ENCODE results near the gene APBB2.
"Not testable (repeated sequence)": the region's sequence is repeated elsewhere in the genome, so short reads cannot be mapped to it uniquely, and the experiment has no call there.

The APBB2 gene

DNA sequence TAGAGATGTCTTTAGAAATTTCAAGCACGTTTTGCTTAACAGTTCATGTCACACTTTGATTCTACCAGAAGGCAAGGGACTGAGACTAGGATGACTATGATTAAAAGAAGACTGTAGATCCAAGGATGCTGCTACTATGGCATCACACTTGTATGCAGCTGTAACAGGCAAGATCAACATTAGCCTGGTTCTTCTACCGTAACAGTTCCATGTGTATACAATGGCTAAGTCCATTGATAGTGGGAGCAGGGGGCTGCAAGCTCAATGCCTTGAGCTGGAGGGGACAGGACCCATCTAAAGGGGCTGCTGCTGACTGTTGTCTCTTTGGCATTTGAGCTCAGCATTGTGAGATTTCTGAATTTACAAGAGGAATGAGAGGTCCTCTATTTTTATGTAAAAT, 212.0 kb downstream of the APBB2 start:
- no peak for DNase-seq

DNA sequence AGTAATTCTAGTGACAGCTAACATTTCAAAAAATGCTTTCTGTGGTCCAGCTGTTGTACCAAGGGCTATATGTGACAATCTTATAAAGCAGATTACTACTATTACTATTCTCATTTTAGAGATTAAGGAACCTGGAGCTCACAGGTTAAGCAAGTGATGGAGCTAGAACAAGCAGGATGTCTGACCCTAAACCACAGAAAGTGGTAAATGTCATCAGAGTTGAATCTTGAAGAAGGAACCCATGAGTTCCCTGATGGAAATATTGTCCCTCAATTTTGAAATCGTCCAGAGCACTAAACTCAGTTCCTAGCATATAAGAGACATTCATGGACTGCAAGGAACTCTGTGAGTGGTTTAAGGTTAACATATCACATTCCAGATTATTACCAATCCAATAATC, 214.0 kb downstream of the APBB2 start:
- no peak for DNase-seq

DNA sequence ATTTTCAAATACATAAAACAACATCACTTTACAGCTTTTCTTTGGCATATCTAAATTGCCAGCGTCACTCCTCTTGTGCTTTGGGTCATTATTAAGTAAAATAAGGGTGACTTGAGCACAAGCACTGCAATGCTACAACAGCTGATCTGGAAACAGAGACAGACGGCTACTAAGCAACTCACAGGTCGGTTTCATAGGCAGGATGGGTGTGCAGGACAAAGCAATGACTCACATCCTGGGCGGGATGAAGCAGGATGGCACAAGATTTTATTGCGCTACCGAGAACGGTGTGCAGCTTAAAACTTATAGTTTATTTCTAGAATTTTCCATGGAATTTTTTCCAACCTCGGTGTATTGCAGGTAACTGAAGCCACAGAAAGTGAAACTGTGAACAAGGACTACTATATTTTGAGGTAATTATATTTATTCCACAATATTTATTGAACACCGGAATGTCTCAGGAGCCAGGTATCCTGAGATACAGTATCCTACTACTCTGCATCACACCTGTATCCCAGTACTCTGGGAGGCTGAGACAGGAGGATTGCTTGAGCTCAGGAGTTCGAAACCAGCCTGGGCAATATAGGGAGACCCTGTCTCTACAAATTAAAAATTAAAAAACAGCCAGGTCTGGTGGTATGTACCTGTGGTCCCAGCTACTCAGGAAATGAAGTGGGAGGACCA, 215.5 kb downstream of the APBB2 start:
- DNase-seq: no peak

DNA sequence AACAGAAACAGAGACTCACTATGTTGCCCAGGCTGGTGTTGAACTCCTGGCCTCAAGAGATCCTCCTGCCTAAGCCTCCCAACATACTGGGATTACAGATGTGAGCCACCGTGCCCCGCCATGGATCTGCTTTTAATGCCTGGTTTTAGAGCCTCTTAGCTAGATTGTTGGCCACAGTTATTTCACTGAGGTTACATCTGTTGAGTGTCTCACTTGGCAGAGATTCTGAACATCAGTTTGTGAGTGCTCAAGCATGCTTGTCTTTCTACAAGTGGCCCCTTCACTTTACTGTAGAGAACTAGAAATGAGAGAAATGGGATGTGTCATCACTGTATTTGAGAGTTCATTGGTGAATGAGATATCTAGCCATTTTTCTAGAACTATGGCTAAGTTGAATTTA, 218.5 kb downstream of the APBB2 start:
- no peak for DNase-seq

DNA sequence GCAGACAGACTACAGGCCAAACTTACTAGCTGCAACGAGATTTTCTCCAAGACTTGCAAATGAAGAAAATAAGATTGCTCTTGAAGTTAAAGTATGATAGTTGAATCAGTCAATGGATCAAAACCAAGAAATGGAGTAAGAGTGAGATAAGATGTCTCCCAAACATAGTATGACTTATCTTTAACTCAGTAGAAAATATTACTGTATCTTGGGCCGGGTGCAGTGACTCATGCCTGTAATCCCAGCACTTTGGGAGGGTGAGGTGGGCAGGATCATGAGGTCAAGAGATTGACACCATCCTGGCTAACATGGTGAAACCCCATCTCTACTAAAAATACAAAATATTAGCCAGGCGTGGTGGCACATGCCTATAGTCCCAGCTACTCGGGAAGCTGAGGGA, 220.0 kb downstream of the APBB2 start:
- not testable (repeated sequence) for DNase-seq

DNA sequence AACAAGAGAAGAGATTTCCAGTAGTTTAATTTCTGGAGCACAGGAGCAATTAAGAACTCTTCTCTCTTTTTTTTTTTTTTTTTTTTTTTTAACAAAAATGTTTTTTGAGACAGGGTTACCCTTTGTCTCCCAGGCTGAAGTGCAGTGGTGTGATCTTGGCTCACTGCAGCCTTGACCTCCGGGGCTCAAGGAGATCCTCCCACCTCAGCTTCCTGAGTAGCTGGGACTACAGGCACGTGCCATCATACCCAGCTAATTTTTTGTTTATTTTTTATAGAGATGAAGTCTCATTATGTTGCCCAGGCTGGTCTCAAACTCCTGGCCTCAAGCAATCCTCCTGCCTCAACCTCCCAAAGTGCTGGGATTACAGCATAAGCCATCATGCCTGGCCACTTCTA, 221.0 kb downstream of the APBB2 start:
- DNase-seq: not testable (repeated sequence)

DNA sequence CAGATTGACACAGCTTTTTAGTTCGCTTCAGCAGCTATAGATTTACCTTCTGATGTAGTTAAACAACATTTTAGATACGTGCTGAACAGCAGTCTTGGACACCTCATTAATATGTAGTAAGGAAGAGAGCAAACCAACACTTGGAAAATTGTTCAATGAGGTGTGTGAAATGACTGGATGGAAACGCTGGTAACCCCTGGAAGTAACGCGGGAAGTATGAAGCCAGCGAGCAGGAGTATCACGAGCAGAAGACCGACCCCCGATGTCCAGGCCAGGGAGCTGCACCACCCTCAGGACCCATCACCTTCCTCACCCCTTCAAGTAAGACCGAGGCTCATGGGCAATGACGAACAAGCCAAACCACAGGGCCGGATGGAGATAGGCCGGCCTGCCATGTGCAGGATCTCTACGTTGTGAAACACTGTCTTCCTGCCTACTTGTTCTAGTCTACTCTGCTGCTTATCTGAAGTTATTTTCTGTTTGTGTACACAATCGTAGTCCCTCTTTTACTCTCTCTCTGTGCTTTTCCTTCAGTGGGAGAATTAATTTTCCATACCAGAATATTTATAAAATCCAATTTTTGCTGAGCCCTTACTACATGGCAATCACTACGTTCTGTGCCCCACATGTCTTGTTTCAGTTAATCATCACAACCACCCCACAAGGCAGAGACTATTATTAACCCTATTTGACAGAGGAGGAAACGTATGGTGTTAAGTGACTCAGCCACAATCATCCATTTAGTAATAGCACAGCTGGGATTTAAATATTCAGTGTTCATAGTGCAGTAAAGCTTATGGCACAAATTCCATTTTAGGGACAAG, 221.7 kb downstream of the APBB2 start:
- DNase-seq: no peak

DNA sequence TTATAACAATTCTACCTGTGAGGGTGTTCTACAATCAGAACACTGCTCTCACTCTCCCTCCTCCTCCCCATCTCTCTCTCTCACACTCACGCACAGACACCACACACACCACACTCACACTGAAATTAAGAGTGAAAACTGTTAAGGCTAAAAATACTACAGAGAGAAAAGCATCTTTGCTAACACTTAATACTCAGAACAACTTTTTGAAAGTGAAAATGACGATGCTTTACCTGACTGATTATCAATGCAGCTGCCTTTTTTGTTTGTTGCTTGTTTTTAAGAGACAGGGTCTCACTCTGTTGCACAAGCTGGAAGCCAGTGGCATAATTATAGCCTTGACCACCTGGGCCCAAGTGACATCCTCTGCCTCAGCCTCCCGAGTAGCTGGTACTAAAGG, 222.4 kb downstream of the APBB2 start:
- no peak for DNase-seq

DNA sequence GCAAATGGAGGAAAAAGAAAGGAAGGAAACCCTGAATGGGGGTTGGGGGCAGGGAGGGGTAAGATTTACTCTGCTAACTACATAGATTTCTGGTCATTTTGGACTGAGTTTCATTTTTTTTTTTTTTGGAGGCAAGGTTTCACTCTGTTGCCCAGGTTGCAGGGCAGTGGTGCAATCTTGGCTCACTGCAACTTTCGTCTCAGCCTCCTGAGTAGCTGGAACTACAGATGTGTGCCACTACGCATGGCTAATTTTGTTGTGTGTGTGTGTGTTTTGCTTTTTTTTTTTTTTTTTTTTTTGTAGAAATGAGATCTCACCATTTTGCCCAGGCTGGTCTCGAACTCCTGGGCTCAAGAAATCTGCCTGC, 223.5 kb downstream of the APBB2 start:
- DNase-seq: no peak

DNA sequence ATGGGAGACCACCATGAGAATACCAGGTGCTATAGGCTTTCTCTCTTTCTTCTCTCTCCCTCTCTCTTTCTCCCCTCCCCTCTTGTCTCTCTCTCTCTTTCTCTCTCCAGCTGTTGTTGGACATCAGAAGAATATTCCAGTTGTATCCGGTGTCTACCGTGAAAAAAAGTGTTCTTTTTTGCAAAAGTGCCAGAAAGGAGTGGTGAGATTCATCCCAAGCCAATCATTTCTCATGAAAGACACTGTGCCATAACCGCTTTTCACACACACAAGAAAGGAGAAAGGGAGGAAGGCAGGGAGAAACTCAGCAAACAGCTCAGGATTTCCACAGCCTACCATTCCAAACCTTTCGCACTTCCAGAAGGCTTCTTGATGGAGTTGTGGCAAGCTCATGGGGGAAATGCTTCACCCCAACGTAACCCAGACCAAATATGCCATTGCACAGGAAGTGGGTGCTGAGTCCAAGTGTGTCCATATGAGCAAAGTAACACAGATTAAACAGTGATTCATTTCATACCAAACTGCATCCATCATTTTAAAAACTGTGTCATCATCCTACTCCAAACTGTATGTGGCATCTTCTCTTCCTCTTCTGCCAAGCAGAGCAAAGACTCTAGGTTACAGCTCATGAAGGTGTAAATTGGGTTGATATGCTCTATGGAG, 224.0 kb downstream of the APBB2 start:
- no peak for DNase-seq

DNA sequence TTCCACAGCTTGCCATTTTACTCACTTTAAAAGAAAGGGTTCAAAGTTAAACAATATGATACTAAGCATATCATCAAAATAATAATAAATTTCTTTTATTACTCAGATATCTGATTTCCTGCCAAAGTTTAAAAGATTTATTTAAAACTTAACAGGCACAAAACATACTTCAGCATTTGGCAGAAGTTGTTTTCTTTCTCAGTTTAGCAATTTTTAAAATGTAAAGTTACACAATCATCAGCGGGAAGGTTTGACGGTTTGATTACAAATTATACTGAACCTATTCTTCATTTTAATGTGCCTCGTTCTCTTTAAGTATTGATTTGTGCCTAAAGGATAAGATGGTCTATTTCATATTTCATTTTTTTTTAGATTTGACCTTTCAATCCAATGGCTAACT, 227.2 kb downstream of the APBB2 start:
- DNase-seq: no peak

DNA sequence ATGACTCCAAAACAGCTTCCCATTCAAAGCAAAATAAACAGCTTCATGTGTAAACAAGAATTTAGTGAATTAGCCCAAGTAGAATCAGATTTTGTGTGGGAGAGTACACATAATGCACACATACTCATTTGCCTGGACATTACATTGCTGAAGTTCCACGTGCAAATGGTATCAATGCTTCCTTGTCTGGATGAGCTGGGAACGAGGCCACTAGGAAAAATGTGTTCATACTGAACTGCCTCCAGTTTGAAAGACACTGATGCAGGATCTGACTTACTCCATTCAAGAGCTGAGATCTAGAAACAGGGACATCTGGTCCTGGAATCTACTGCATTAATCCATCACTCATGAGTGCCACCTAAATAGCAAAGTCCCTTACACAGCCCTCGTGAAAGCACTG, 228.0 kb downstream of the APBB2 start:
- DNase-seq: no peak

DNA sequence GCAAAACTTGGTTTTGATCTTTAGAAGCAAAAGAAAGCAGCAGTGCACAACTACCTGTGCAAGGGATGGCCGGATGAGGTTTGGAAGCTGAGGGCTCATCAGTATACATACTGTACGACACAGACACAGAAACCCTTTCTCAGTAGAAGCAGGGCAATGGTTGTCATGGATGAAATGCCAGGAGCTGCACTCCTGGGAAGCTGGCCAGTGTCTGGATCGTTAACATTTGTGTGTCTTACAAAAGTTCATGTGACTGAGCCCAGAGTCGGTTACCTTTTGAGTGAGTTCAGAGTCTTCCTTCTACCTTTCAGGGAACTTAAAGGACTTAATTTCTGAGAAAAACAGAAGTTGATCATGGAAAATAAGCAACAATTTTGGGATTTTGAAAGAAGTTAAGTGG, 230.3 kb downstream of the APBB2 start:
- no peak for DNase-seq

DNA sequence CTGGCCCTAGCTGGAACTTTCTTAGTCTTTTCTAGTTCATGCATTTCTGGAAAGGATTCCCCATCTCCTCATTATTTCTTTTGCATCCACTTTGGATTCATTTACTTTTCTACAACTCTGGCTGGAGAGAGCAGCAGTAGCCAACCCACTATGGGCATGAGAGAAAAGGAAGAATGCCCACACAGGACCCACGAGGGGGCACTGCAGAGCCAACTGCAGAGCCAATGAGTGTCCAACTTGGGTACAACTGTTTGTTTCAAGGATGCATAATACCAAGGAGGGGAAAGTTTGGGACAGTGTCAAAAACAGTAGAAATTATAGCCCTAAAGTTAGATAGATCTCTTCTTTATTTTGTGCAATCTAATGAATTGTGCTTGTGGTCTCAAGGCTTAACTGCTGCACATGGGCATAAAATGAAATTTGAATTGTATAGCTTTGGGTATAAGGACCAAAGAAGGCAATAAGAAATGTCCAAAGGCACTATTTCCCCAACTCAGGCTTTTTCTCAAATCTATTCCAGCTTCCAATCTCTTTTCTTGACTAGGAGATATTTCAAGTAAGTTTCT, 233.9 kb downstream of the APBB2 start:
- no peak for DNase-seq

DNA sequence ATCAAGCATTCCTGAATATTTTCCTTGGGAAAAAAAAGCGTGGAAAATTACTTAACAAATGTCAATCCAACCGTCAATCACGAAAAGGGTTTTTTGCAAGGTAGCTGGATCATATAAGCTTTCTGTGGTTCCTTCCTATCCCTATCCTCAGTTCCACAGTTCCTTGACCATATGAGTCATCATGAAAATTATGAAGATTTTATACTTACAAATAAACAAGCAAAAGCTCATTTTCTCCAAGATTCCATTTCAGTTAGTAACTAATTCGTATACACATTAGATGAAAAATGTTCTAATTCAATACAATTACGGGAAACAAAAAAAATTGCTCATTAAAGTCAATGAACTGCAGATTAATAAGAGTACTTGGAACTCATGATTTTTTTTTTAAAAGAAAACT, 235.8 kb downstream of the APBB2 start:
- DNase-seq: no peak

DNA sequence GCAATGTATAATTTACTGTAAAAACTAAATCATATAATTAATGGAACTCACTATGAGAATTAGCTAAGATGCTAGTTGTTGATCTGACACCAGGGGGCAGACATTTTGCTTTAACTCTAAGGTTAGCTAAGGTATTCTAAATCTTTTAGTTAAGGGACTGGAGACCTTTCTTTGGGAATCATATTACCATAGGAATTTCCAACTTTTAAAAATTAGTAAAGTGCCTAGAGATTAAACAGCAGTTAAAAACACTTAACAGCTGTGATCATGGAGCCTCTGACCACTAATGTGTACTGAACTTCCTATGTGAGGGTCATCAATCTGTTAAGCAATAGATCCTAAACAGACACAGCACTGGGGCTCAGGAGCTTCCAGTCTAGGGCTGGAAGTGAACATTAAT, 238.0 kb downstream of the APBB2 start:
- DNase-seq: no peak

DNA sequence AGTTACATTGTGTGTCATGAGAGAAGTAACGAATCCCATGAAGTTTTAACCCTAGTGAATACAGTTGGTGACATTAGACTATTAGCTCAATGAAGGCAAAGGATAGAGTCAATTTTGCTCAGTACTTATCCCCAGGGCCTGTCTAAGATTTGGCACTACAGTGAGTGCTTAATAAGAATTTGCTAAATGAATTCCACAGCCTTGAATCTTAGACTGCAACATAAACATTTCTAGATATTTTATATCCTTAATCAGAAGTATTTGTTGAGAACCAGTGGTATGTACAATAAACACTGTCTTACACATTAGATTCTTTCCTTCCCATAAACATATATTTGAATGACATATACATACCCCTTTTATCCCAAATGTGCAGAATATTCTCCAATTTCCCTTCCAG, 241.6 kb downstream of the APBB2 start:
- no peak for DNase-seq

DNA sequence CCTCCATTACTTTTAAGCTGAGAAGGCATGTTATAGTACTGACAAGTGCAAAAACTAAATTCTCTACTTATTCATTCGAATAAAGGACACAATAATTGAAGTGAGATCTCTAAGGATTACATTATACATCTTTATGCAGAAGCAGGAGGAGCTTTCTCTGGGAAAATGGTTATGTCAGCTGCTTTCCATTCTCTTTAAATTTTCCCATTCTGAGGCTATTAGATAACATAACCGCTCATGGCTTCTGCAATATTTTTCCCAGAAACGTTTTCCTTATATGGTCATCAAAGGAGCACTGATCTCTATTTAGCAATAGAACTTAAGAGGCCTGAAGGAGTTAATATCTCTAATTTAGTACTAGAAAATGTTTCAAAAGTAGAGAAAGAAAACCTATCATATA, 243.0 kb downstream of the APBB2 start:
- DNase-seq: no peak

DNA sequence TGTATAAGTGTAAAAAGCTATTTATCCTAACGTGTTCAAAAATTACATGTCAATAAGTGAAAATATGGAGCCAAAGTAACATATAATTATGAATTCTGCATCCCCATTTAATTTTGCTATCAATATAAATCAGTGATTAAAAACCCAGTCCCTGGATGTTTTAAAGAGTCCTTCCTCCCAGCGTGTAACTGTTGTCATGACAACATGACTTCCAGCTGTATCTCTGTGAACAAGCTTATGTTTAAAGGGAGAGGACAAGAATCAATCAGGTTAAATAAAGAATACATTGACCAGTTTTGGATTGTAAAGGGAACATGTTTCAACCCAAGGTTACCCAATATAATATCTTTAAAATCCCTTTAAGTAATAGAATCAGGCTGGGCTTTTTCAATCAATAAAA, 244.8 kb downstream of the APBB2 start:
- DNase-seq: no peak

DNA sequence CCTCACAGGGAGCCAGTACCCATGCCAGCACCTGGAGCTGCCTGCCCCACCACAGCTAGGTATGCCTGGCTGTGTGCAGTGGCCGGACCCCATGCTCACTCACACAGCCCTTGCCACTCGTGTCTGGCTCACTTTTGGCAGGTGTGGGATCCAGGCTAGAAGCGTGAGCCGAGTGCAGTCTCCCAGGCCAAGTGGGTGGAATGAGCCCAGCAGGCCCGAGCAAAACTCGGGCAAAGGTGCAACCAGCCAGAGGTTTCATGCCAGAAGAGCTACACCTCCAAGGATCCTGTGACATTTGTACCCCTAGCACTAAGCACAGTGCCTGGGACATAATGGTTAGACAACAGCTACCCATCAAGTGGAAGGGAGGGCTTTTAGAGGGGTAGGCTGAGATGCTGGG, 246.8 kb downstream of the APBB2 start:
- DNase-seq: no peak

DNA sequence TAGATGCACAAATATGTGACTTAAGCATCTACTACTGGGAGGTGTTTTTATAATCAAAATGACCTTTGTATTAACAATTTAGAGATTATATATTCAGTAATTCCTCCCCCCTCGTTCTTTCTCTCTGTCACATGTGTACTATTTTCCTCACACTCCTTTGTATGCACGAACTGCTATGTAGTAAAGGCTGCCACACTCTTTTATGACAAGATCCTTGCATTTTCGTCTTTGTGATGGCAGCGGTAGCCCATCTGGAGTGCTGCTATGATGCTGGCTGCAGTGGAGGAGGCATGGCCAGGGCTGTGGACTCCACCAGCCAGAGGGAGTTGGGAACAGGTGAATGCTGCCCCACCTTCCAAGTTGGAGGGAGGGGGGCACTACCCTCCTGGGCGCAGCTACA, 248.3 kb downstream of the APBB2 start:
- DNase-seq: no peak

DNA sequence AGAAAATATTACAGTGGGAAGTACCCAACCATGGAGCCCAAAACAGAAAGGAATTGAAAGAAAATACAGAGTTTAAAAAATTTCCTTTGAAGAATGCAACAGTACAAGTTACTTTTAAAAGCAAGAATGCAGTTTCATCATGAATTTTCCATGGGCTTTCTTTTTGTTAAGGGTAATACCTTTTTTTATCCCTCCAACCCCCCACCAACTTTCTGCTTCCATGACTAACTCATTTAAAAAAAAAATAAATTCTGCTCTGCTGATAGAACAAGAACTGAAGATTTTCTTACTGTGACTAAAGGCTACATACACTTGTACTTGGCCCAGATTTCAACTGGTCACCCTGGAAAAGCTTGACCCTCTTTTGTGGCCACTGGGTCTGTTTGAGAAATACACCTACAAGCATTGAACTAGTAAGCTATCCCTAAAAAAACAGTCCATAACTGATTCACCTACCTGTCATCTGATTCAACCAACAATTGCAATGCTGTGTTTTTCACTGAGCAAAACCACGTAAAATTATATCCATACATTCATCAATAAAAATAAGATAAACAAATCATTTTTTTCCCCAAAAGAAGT, 250.4 kb downstream of the APBB2 start:
- DNase-seq: no peak

DNA sequence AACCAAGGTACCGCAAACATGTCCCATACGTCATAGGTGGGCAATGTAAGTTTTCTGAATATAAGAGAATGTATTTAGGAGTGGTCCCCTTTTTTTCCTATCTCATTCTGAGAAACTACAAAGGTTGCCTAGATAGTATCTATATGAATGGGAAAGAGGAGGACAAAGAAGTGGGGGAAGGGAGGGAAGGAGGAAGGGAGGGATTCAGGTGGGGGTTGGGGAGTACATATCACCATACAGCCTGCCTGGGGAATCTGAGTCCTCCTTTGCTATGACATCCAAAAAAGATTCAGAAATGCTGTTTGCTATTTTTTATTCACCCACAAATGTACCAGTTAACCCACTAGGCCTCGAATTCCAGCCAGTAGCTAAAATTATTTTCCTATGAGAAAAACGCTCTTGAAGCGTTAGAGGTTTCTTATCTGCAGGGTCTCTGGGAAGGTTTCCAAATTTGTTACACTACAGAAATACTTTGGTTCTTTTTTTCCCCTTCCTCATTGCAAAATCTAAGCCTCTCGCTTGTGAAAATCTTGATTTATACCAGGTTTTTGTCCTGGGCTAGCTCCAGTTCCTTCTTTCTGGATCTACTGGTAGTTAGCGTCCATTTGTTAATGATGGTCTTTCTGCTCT, 251.7 kb downstream of the APBB2 start:
- no peak for DNase-seq
